ENCODE results near the gene EPGN. TPM values are rescaled to one million over a fixed set of nuclear protein-coding genes. Genes with fewer than 3 reads are reported as not detected.

Gene EPGN
- total RNA-seq, 1 experiment from 2014 or later = not detected

GRCh38 chr4:74309223-74309622 lies 953 bp downstream of the EPGN start:
- no peak for DNase-seq (ENCODE audit: low spot score)

- DNase-seq (ENCODE audit: low spot score) = peak; percentile 54
Observed at GRCh38 chr4:74311696-74312313, 3.5 kb downstream of the EPGN start.

- no peak for DNase-seq (ENCODE audit: low spot score)
Observed at GRCh38 chr4:74314329-74314728, 6.1 kb downstream of the EPGN start.

GRCh38 chr4:74314944-74315343 lies 6.7 kb downstream of the EPGN start:
- no peak for DNase-seq (ENCODE audit: low spot score)

- no peak for DNase-seq (ENCODE audit: low spot score)
Observed at GRCh38 chr4:74315376-74315775, 7.1 kb downstream of the EPGN start.

GRCh38 chr4:74316397-74316796 lies 8.1 kb downstream of the EPGN start:
- no peak for DNase-seq (ENCODE audit: low spot score)

GRCh38 chr4:74317616-74318246 lies 9.5 kb downstream of the EPGN start:
- DNase-seq (ENCODE audit: low spot score) = no peak

GRCh38 chr4:74318276-74318675 lies 10.0 kb downstream of the EPGN start:
- no peak for DNase-seq (ENCODE audit: low spot score)

- DNase-seq (ENCODE audit: low spot score) = no peak
Observed at GRCh38 chr4:74319470-74319869, 11.2 kb downstream of the EPGN start.

GRCh38 chr4:74320559-74321118 lies 12.4 kb downstream of the EPGN start:
- peak; percentile 56 for DNase-seq (ENCODE audit: low spot score)

- no peak for DNase-seq (ENCODE audit: low spot score)
Observed at GRCh38 chr4:74322301-74322700, 14.0 kb downstream of the EPGN start.

- no peak for DNase-seq (ENCODE audit: low spot score)
Observed at GRCh38 chr4:74323663-74324062, 15.4 kb downstream of the EPGN start.

GRCh38 chr4:74324262-74324661 lies 16.0 kb downstream of the EPGN start:
- DNase-seq (ENCODE audit: low spot score) = no peak

GRCh38 chr4:74325886-74326285 lies 17.6 kb downstream of the EPGN start:
- DNase-seq (ENCODE audit: low spot score) = no peak

GRCh38 chr4:74327762-74328161 lies 19.5 kb downstream of the EPGN start:
- no peak for DNase-seq (ENCODE audit: low spot score)

GRCh38 chr4:74328501-74328900 lies 20.2 kb downstream of the EPGN start:
- no peak for DNase-seq (ENCODE audit: low spot score)

- no peak for DNase-seq (ENCODE audit: low spot score)
Observed at GRCh38 chr4:74329307-74329706, 21.0 kb downstream of the EPGN start.

GRCh38 chr4:74330295-74330750 lies 22.1 kb downstream of the EPGN start:
- DNase-seq (ENCODE audit: low spot score) = no peak

GRCh38 chr4:74331252-74331651 lies 23.0 kb downstream of the EPGN start:
- no peak for DNase-seq (ENCODE audit: low spot score)

- no peak for DNase-seq (ENCODE audit: low spot score)
Observed at GRCh38 chr4:74331944-74332343, 23.7 kb downstream of the EPGN start.

GRCh38 chr4:74334636-74335035 lies 26.4 kb downstream of the EPGN start:
- DNase-seq (ENCODE audit: low spot score) = no peak

- DNase-seq (ENCODE audit: low spot score) = no peak
Observed at GRCh38 chr4:74335341-74336021, 27.2 kb downstream of the EPGN start.

- no peak for DNase-seq (ENCODE audit: low spot score)
Observed at GRCh38 chr4:74338792-74339333, 30.6 kb downstream of the EPGN start.
